ENCODE measurements around the gene SPHK2.

GRCh38 chr19:48637948-48638830, 18.9 kb downstream of the SPHK2 start:
- peak in 1 of 3 experiments; percentile 11 for TF ChIP-seq CTCF (IDR thresholded peaks at IDR 0.05)
- TF ChIP-seq POLR2A (IDR thresholded peaks at IDR 0.05), result peak; percentile 15
